B cell (primary cell): ENCODE data around the gene SFMBT2. TPM values are rescaled to one million over a fixed set of nuclear protein-coding genes. Genes with fewer than 3 reads are reported as not detected.

Experiments used
- ATAC-seq: fragments of 200-7000 bp; cut with Tn5 transposase; one replicate; pipeline ENCODE4 v1.10.0; 2021; ENCODE audit warnings: low read depth, mild to moderate bottlenecking, moderate number of reproducible peaks, moderate library complexity
- CTCF ChIA-PET: fragments of 350-600 bp; sonication (Branson Sonifier 250); formaldehyde crosslinking; loops from one replicate; lab custom pipeline; 2021; ENCODE audit warnings: antibody characterized with exemption, inconsistent platforms; lab: Charles Lee
- POLR2A ChIA-PET: fragments of 350-600 bp; sonication (Branson Sonifier 250); formaldehyde crosslinking; loops from one replicate; lab custom pipeline; 2021; ENCODE audit warnings: antibody characterized with exemption; lab: Charles Lee
- DNase-seq: peaks from one replicate; pipeline ENCODE4 v3.0.0; 2013
- H2AFZ ChIP-seq: 2 replicates; pipeline ENCODE4 v1.6.1; 2012; ENCODE audit warnings: mild to moderate bottlenecking, low read depth, low read length; ENCODE audit not compliant: insufficient read depth, poor library complexity, severe bottlenecking
- H3K27ac ChIP-seq, 2 donors: 1 replicate in 1 of 2; 2 replicates in 1 of 2; pipeline ENCODE4 v1.5.1; 2012 to 2013; ENCODE audit warnings: low read length in 2 of 2, mild to moderate bottlenecking in 2 of 2, moderate library complexity in 1 of 2
- H3K27me3 ChIP-seq, 4 experiments: fragments of 200-600 bp in 1 of 4; sonication (generic) in 1 of 4; replicated peaks in 1 of 4; 1 replicate in 2 of 4; 2 replicates in 2 of 4; pipeline versions ENCODE4 v1.6.1 to v1.7.0; 2013 to 2016; ENCODE audit warnings: low read length in 3 of 4, mild to moderate bottlenecking in 2 of 4, mixed read lengths in 1 of 4, moderate library complexity in 1 of 4; ENCODE audit not compliant: insufficient read depth in 4 of 4, control insufficient read depth in 3 of 4; ENCODE audit errors: control extremely low read depth in 1 of 4
- H3K36me3 ChIP-seq, 2 experiments: replicated peaks in 1 of 2; 1 replicate in 1 of 2; 2 replicates in 1 of 2; pipeline versions ENCODE4 v1.6.1 to v1.7.1; 2013; ENCODE audit warnings: low read length in 1 of 2; ENCODE audit not compliant: insufficient read depth in 2 of 2, control insufficient read depth in 1 of 2; ENCODE audit errors: control extremely low read depth in 1 of 2, extremely low read depth in 1 of 2
- H3K4me1 ChIP-seq, 2 donors: fragments of 200-600 bp in 1 of 2; sonication (generic) in 1 of 2; 1 replicate in 1 of 2; 2 replicates in 1 of 2; pipeline versions ENCODE4 v1.5.1 to v1.6.1; 2013 to 2017; ENCODE audit warnings: low read length in 2 of 2; ENCODE audit not compliant: control insufficient read depth in 2 of 2, insufficient read depth in 2 of 2
- H3K4me2 ChIP-seq: replicated peaks from 2 replicates; pipeline ENCODE3; 2012; ENCODE audit warnings: mild to moderate bottlenecking, low read depth, low read length; ENCODE audit not compliant: poor library complexity, severe bottlenecking
- H3K4me3 ChIP-seq, 5 experiments: fragments of 200-600 bp in 1 of 5; sonication (generic) in 1 of 5; 1 replicate in 3 of 5; 2 replicates in 2 of 5; pipeline versions ENCODE4 v1.5.1 to v1.7.0; 2011 to 2016; ENCODE audit warnings: low read length in 4 of 5, mild to moderate bottlenecking in 4 of 5, low read depth in 2 of 5, control low read depth in 1 of 5, moderate library complexity in 1 of 5; ENCODE audit not compliant: insufficient read depth in 1 of 5; ENCODE audit errors: control extremely low read depth in 1 of 5, extremely low read depth in 1 of 5
- H3K79me2 ChIP-seq: fragments of 200-600 bp; sonication (generic); one replicate; pipeline ENCODE4 v1.6.0; 2016; ENCODE audit warnings: low read length; ENCODE audit not compliant: control insufficient read depth, insufficient read depth
- H3K9ac ChIP-seq: fragments of 200-600 bp; sonication (generic); 2 replicates; pipeline ENCODE4 v1.6.1; 2017; ENCODE audit warnings: mild to moderate bottlenecking, low read length, moderate library complexity
- H3K9me3 ChIP-seq, 3 donors: one replicate each; pipeline versions ENCODE4 v1.6.1 to v1.7.1; 2013; ENCODE audit warnings: low read length in 2 of 3; ENCODE audit not compliant: control insufficient read depth in 2 of 3, insufficient read depth in 1 of 3; ENCODE audit errors: control extremely low read depth in 1 of 3
- H4K20me1 ChIP-seq: 2 replicates; pipeline ENCODE4 v1.6.0; 2012; ENCODE audit warnings: mild to moderate bottlenecking, low read length; ENCODE audit not compliant: insufficient read depth, control insufficient read depth, poor library complexity, severe bottlenecking
- H3K27ac Mint-ChIP-seq: one replicate; pipeline ENCODE4 v1.8.0; 2021; ENCODE audit warnings: mixed read lengths
- H3K27me3 Mint-ChIP-seq: one replicate; pipeline ENCODE4 v1.8.0; 2021; ENCODE audit warnings: mixed read lengths
- H3K4me1 Mint-ChIP-seq: one replicate; pipeline ENCODE4 v1.8.0; 2021; ENCODE audit warnings: mixed read lengths
- H3K4me3 Mint-ChIP-seq: one replicate; pipeline ENCODE4 v1.8.0; 2021; ENCODE audit warnings: mixed read lengths
- H3K9me3 Mint-ChIP-seq: one replicate; pipeline ENCODE4 v1.8.0; 2022; ENCODE audit warnings: mixed read lengths; ENCODE audit not compliant: insufficient read depth
- CTCF ChIP-seq: fragments of 200-600 bp; IDR thresholded peaks from one replicate; pipeline ENCODE4 v1.8.0; 2022; ENCODE audit warnings: antibody characterized with exemption, mild to moderate bottlenecking
- EZH2 ChIP-seq: IDR thresholded peaks from 2 replicates; pipeline ENCODE4 v1.6.1; 2012; ENCODE audit warnings: borderline replicate concordance, low read depth, mild to moderate bottlenecking, moderate library complexity, low read length; ENCODE audit not compliant: insufficient read depth, poor library complexity, severe bottlenecking
- WGBS: methylation state at CpG from one replicate; pipeline ENCODE4 v1.1.5; 2013; ENCODE audit warnings: missing lambda C conversion rate; ENCODE audit not compliant: insufficient coverage; 5-methylcytosine and 5-hydroxymethylcytosine counted together
- intact Hi-C: fragments of 100-400 bp; cut with micrococcal nuclease; formaldehyde crosslinking; loops from one replicate; pipeline ENCODE4 v1.10.0; 2022
- polyA plus RNA-seq: library from polyadenylated mRNA; depleted of rRNA; stranded (reverse); fragments of >200 nt; gene quantifications from 2 replicates; pipeline ENCODE4 v1.2.3, GENCODE V29; 2012
- total RNA-seq, 2 donors: library from RNA; stranded (reverse); fragments of 120-200 nt in 1 of 2; gene quantifications; 1 replicate in 1 of 2; 2 replicates in 1 of 2; pipeline versions ENCODE4 v1.2.3 to v1.2.4, GENCODE V29; 2013 to 2022

Gene SFMBT2
- total and polyA plus RNA-seq, 2 donors (not counting 1 experiment from before 2014, with no cell fraction given) = 2.3 to 24.0 TPM

- Histone ChIP-seq H3K9me3 (no peaks in the 10 kb centered on the region), H3K4me2 (no peak overlapping the region), H3K9ac (no peak overlapping the region), H2AFZ (no peak overlapping the region), H3K36me3 (peaks cover 0 to 11% of the 10 kb centered on the region in 2 experiments), H3K27ac (no peak overlapping the region), H3K79me2 (no peaks in the 10 kb centered on the region), H4K20me1 (no peaks in the 10 kb centered on the region), H3K27me3 (no peaks in the 10 kb centered on the region), H3K4me3 (no peak overlapping the region), H3K4me1 (peaks cover 28 to 39% of the 10 kb centered on the region in 2 donors)
- intact Hi-C loops = no loop called here
- DNase-seq (no peak), ATAC-seq (no peak)
- Mint-ChIP-seq H3K4me1 (peaks cover 39% of the 10 kb centered on the region), H3K4me3 (no peak overlapping the region), H3K27me3 (no peaks in the 10 kb centered on the region), H3K27ac (no peak overlapping the region), H3K9me3 (no peaks in the 10 kb centered on the region)
- TF ChIP-seq EZH2 = no peak
- no peak for TF ChIP-seq CTCF
- 60% methylated on average over 1 of the region's 5 CpGs for WGBS
- POLR2A ChIA-PET = no interaction called here
- CTCF ChIA-PET = interaction anchor here (1.3 kb wide), 1 partner anchor 38 kb away, joined by 4 read pairs; no protein-coding TSS in a partner anchor
Measured at GRCh38 chr10:7159928-7160327, 250.9 kb downstream of the SFMBT2 start.

GRCh38 chr10:7159517-7159916 lies 251.3 kb downstream of the SFMBT2 start:
- intact Hi-C loops = no loop called here
- no peaks in the 10 kb centered on the region for H4K20me1 ChIP-seq
- no peak overlapping the region for H3K27ac Mint-ChIP-seq
- peaks cover 28 to 39% of the 10 kb centered on the region in 2 donors for H3K4me1 ChIP-seq
- H3K4me1 Mint-ChIP-seq = peaks cover 39% of the 10 kb centered on the region
- ATAC-seq = no peak
- H3K4me3 ChIP-seq = no peak overlapping the region
- ChIA-PET CTCF (interaction anchor here (1.3 kb wide), 1 partner anchor 38 kb away, joined by 4 read pairs; no protein-coding TSS in a partner anchor), POLR2A (no interaction called here)
- H3K9me3 ChIP-seq = no peaks in the 10 kb centered on the region
- H3K4me2 ChIP-seq = no peak overlapping the region
- no peaks in the 10 kb centered on the region for H3K9me3 Mint-ChIP-seq
- H2AFZ ChIP-seq = no peak overlapping the region
- H3K27me3 ChIP-seq = no peaks in the 10 kb centered on the region
- no CpG with 5 or more reads among the region's 5 CpGs for WGBS
- H3K36me3 ChIP-seq = peaks cover 0 to 11% of the 10 kb centered on the region in 2 experiments
- no peak overlapping the region for H3K27ac ChIP-seq
- H3K4me3 Mint-ChIP-seq = no peak overlapping the region
- H3K27me3 Mint-ChIP-seq = no peaks in the 10 kb centered on the region
- no peak overlapping the region for H3K9ac ChIP-seq
- H3K79me2 ChIP-seq = no peaks in the 10 kb centered on the region
- TF ChIP-seq EZH2 (no peak), CTCF (no peak)
- no peak for DNase-seq
